Measurements from ENCODE around the gene PRKCSH. TPM values are rescaled to one million over a fixed set of nuclear protein-coding genes. Genes with fewer than 3 reads are reported as not detected.
"Not testable (repeated sequence)": the region's sequence is repeated elsewhere in the genome, so short reads cannot be mapped to it uniquely, and the experiment has no call there.

PRKCSH gene
- total RNA-seq, 4 donors from 2014 or later: 161 to 239 (median 194) TPM

GRCh38 chr19:11461453-11461852 lies 26.0 kb downstream of the PRKCSH start:
- no peaks in the 10 kb centered on the region for H3K36me3 ChIP-seq
- H3K9me3 ChIP-seq: no peaks in the 10 kb centered on the region
- no peak overlapping the region for H3K27ac ChIP-seq
- TF ChIP-seq POLR2A (IDR thresholded peaks at IDR 0.05): no peak
- TF ChIP-seq, protein P1, sequence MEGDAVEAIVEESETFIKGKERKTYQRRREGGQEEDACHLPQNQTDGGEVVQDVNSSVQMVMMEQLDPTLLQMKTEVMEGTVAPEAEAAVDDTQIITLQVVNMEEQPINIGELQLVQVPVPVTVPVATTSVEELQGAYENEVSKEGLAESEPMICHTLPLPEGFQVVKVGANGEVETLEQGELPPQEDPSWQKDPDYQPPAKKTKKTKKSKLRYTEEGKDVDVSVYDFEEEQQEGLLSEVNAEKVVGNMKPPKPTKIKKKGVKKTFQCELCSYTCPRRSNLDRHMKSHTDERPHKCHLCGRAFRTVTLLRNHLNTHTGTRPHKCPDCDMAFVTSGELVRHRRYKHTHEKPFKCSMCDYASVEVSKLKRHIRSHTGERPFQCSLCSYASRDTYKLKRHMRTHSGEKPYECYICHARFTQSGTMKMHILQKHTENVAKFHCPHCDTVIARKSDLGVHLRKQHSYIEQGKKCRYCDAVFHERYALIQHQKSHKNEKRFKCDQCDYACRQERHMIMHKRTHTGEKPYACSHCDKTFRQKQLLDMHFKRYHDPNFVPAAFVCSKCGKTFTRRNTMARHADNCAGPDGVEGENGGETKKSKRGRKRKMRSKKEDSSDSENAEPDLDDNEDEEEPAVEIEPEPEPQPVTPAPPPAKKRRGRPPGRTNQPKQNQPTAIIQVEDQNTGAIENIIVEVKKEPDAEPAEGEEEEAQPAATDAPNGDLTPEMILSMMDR (IDR thresholded peaks at IDR 0.05): no peak
- no peaks in the 10 kb centered on the region for H3K27me3 ChIP-seq
- no peak for DNase-seq
- H3K4me1 ChIP-seq: no peaks in the 10 kb centered on the region
- H3K4me3 ChIP-seq: no peak overlapping the region

GRCh38 chr19:11463391-11463790 lies 28.0 kb downstream of the PRKCSH start:
- TF ChIP-seq, protein P1 (IDR thresholded peaks at IDR 0.05): no peak
- no peak for TF ChIP-seq POLR2A (IDR thresholded peaks at IDR 0.05)
- H3K9me3 ChIP-seq: no peaks in the 10 kb centered on the region
- H3K4me1 ChIP-seq: no peaks in the 10 kb centered on the region
- H3K36me3 ChIP-seq: no peaks in the 10 kb centered on the region
- no peak overlapping the region for H3K4me3 ChIP-seq
- no peaks in the 10 kb centered on the region for H3K27me3 ChIP-seq
- no peak overlapping the region for H3K27ac ChIP-seq
- no peak for DNase-seq

DNA sequence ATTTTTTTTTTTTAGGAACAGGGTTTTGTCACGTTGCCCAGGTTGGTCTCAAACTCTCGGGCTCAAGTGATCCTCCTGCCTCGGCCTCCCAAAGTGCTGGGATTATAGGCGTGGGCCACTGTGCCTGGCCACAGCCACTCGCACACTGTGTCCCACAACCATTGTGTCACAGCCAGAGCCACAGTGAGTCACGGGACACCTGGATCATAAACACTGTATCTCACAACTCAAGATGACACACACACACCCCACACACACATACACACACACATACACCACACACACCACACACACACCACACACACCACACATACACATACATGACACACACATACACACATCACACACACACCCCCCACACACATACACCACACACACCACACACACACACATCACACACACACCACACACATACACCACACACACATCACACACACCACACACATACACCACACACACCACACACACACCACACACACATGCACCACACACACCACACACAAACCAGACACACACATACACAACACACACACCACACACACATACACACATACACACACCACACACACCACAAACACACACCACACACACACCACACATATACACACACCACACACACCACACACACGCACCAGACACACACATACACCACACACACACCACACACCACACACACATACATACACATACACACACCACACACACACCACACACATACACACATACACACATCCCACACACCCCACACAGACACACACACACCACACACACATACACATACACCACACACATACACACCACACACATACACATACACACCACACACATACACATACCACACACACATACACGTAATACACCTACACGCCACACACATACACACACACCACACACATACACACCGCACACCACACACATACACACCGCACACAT lies 29.2 kb downstream of the PRKCSH start:
- Histone ChIP-seq H3K4me1 (no peaks in the 10 kb centered on the region), H3K9me3 (no peaks in the 10 kb centered on the region), H3K4me3 (no peak overlapping the region), H3K27ac (no peak overlapping the region), H3K27me3 (no peaks in the 10 kb centered on the region), H3K36me3 (no peaks in the 10 kb centered on the region)
- no peak for TF ChIP-seq POLR2A (IDR thresholded peaks at IDR 0.05)
- TF ChIP-seq, protein P1 (IDR thresholded peaks at IDR 0.05): no peak
- DNase-seq: no peak

- H3K4me1 ChIP-seq: no peaks in the 10 kb centered on the region
- H3K27ac ChIP-seq: no peak overlapping the region
- no peak for TF ChIP-seq POLR2A (IDR thresholded peaks at IDR 0.05)
- TF ChIP-seq, protein P1 (IDR thresholded peaks at IDR 0.05): no peak
- no peaks in the 10 kb centered on the region for H3K9me3 ChIP-seq
- no peak overlapping the region for H3K4me3 ChIP-seq
- H3K27me3 ChIP-seq: no peaks in the 10 kb centered on the region
- H3K36me3 ChIP-seq: no peaks in the 10 kb centered on the region
- DNase-seq: no peak
These were observed 30.2 kb downstream of the PRKCSH start for GRCh38 chr19:11465600-11465999.

GRCh38 chr19:11468266-11468845 lies 32.9 kb downstream of the PRKCSH start:
- H3K36me3 ChIP-seq, H3K4me1 ChIP-seq, H3K9me3 ChIP-seq, DNase-seq, H3K27me3 ChIP-seq, H3K4me3 ChIP-seq, H3K27ac ChIP-seq: not testable (repeated sequence)

GRCh38 chr19:11473725-11474124 lies 38.3 kb downstream of the PRKCSH start:
- Histone ChIP-seq H3K4me1 (no peaks in the 10 kb centered on the region), H3K4me3 (no peak overlapping the region), H3K9me3 (no peaks in the 10 kb centered on the region), H3K36me3 (no peaks in the 10 kb centered on the region), H3K27me3 (no peaks in the 10 kb centered on the region), H3K27ac (no peak overlapping the region)
- no peak for DNase-seq
- no peak for TF ChIP-seq POLR2A (IDR thresholded peaks at IDR 0.05)
- TF ChIP-seq, protein P1 (IDR thresholded peaks at IDR 0.05): no peak

DNA sequence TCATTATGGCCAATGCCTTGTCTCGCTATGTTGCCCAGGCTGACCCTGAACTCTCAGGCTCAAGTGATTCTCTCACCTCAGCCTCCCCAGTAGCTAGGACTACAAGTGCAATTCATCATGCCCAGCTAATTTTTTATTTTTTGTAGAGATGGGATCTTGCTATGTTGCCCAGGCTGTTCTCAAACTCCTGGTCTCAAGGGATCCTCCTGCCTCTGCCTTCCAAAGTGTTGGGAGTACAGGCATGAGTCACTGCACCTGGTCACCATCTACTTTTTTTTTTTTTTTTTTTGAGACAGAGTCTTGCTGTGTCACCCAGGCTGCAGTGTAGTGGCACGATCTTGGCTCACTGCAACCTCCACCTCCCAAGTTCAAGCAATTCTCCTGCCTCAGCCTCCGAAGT lies 39.9 kb downstream of the PRKCSH start:
- H3K36me3 ChIP-seq, H3K4me3 ChIP-seq, DNase-seq, H3K9me3 ChIP-seq, H3K27ac ChIP-seq: not testable (repeated sequence)
- Histone ChIP-seq H3K27me3 (peaks cover 0 to 12% of the 10 kb centered on the region in 2 donors), H3K4me1 (peaks cover 0 to 13% (median 9%) of the 10 kb centered on the region in 4 donors)
